ENCODE data around the gene PRKCB. TPM values are rescaled to one million over a fixed set of nuclear protein-coding genes. Genes with fewer than 3 reads are reported as not detected.

PRKCB gene
- polyA plus RNA-seq, 1 donor from 2014 or later: 27.6 TPM

DNA sequence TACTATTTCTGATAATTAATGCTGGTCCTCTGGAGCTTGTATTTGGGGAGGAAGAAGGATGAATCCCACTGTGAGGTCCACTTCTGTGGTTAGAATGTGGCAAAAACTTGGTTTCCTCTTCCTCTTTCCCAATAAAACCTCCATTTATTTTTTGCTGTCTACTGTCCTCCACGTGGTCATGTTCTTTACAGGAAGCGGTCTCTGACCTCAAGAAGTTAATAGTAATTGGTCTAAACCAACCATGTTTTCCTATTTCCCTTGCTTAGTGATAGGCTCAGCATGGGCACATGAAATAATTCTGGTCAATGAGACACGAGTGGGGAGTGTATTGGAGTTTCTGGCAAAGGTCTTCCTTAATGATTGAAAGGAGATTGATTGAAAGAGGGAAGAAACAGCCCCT, 47.1 kb upstream of the PRKCB start:
- Histone ChIP-seq H3K9me2 (ENCODE audit: insufficient read depth, low read length) (no peaks in the 10 kb centered on the region), H3K9me3 (ENCODE audit: low read length) (no peaks in the 10 kb centered on the region), H3K9ac (ENCODE audit: low read length) (no peak overlapping the region), H3K27ac (ENCODE audit: low read length) (no peak overlapping the region), H4K20me1 (ENCODE audit: insufficient read depth) (no peaks in the 10 kb centered on the region), H3K4me3 (ENCODE audit: low read length) (no peak overlapping the region), H3K27me3 (ENCODE audit: insufficient read depth, low read depth, low read length) (no peaks in the 10 kb centered on the region), H3K4me2 (ENCODE audit: low read length) (no peak overlapping the region), H3K79me2 (replicated peaks; ENCODE audit: insufficient read depth, low read length) (no peaks in the 10 kb centered on the region), H3F3A (ENCODE audit: insufficient read depth, low read length, poor library complexity, severe bottlenecking) (no peaks in the 10 kb centered on the region), H2AFZ (ENCODE audit: low read depth, low read length) (no peak overlapping the region), H3K36me3 (ENCODE audit: insufficient read depth, low read length) (no peaks in the 10 kb centered on the region)
- TF ChIP-seq, protein P1, sequence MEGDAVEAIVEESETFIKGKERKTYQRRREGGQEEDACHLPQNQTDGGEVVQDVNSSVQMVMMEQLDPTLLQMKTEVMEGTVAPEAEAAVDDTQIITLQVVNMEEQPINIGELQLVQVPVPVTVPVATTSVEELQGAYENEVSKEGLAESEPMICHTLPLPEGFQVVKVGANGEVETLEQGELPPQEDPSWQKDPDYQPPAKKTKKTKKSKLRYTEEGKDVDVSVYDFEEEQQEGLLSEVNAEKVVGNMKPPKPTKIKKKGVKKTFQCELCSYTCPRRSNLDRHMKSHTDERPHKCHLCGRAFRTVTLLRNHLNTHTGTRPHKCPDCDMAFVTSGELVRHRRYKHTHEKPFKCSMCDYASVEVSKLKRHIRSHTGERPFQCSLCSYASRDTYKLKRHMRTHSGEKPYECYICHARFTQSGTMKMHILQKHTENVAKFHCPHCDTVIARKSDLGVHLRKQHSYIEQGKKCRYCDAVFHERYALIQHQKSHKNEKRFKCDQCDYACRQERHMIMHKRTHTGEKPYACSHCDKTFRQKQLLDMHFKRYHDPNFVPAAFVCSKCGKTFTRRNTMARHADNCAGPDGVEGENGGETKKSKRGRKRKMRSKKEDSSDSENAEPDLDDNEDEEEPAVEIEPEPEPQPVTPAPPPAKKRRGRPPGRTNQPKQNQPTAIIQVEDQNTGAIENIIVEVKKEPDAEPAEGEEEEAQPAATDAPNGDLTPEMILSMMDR (IDR thresholded peaks at IDR 0.05; ENCODE audit: poor library complexity, severe bottlenecking): no peak

GRCh38 chr16:23795378-23795777, 40.4 kb upstream of the PRKCB start:
- Histone ChIP-seq H3K27me3 (ENCODE audit: insufficient read depth, low read depth, low read length) (no peaks in the 10 kb centered on the region), H3K9me2 (ENCODE audit: insufficient read depth, low read length) (no peaks in the 10 kb centered on the region), H3K9me3 (ENCODE audit: low read length) (no peaks in the 10 kb centered on the region), H2AFZ (ENCODE audit: low read depth, low read length) (no peak overlapping the region), H3K4me3 (ENCODE audit: low read length) (no peak overlapping the region), H3K79me2 (replicated peaks; ENCODE audit: insufficient read depth, low read length) (no peaks in the 10 kb centered on the region), H3F3A (ENCODE audit: insufficient read depth, low read length, poor library complexity, severe bottlenecking) (no peaks in the 10 kb centered on the region), H3K27ac (ENCODE audit: low read length) (no peak overlapping the region), H3K36me3 (ENCODE audit: insufficient read depth, low read length) (no peaks in the 10 kb centered on the region), H3K4me2 (ENCODE audit: low read length) (no peak overlapping the region), H3K9ac (ENCODE audit: low read length) (no peak overlapping the region), H4K20me1 (ENCODE audit: insufficient read depth) (no peaks in the 10 kb centered on the region)
- no peak for TF ChIP-seq EP300 (conservative IDR thresholded peaks at IDR 0.05; ENCODE audit: poor library complexity, severe bottlenecking)
- TF ChIP-seq, protein P1 (IDR thresholded peaks at IDR 0.05; ENCODE audit: poor library complexity, severe bottlenecking): no peak
- TF ChIP-seq POLR2AphosphoS5 (IDR thresholded peaks at IDR 0.05): no peak
- no peak for TF ChIP-seq EZH2 (IDR thresholded peaks at IDR 0.05; ENCODE audit: borderline replicate concordance, insufficient read depth, low read length, poor library complexity, severe bottlenecking)
- no peak for TF ChIP-seq RAD21 (conservative IDR thresholded peaks at IDR 0.05)
- TF ChIP-seq, protein P2, sequence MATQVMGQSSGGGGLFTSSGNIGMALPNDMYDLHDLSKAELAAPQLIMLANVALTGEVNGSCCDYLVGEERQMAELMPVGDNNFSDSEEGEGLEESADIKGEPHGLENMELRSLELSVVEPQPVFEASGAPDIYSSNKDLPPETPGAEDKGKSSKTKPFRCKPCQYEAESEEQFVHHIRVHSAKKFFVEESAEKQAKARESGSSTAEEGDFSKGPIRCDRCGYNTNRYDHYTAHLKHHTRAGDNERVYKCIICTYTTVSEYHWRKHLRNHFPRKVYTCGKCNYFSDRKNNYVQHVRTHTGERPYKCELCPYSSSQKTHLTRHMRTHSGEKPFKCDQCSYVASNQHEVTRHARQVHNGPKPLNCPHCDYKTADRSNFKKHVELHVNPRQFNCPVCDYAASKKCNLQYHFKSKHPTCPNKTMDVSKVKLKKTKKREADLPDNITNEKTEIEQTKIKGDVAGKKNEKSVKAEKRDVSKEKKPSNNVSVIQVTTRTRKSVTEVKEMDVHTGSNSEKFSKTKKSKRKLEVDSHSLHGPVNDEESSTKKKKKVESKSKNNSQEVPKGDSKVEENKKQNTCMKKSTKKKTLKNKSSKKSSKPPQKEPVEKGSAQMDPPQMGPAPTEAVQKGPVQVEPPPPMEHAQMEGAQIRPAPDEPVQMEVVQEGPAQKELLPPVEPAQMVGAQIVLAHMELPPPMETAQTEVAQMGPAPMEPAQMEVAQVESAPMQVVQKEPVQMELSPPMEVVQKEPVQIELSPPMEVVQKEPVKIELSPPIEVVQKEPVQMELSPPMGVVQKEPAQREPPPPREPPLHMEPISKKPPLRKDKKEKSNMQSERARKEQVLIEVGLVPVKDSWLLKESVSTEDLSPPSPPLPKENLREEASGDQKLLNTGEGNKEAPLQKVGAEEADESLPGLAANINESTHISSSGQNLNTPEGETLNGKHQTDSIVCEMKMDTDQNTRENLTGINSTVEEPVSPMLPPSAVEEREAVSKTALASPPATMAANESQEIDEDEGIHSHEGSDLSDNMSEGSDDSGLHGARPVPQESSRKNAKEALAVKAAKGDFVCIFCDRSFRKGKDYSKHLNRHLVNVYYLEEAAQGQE (IDR thresholded peaks at IDR 0.05; ENCODE audit: borderline replicate concordance): no peak
- no peak for TF ChIP-seq TAF1 (IDR thresholded peaks at IDR 0.05; ENCODE audit: low read depth)
- no peak for TF ChIP-seq SMC3 (conservative IDR thresholded peaks at IDR 0.05; ENCODE audit: poor library complexity)
- TF ChIP-seq MXI1 (conservative IDR thresholded peaks at IDR 0.05; ENCODE audit: poor library complexity, severe bottlenecking): no peak

Data from neural cell (in vitro differentiated cells).